ENCODE data around the gene DZIP3.

The DZIP3 gene, protein sequence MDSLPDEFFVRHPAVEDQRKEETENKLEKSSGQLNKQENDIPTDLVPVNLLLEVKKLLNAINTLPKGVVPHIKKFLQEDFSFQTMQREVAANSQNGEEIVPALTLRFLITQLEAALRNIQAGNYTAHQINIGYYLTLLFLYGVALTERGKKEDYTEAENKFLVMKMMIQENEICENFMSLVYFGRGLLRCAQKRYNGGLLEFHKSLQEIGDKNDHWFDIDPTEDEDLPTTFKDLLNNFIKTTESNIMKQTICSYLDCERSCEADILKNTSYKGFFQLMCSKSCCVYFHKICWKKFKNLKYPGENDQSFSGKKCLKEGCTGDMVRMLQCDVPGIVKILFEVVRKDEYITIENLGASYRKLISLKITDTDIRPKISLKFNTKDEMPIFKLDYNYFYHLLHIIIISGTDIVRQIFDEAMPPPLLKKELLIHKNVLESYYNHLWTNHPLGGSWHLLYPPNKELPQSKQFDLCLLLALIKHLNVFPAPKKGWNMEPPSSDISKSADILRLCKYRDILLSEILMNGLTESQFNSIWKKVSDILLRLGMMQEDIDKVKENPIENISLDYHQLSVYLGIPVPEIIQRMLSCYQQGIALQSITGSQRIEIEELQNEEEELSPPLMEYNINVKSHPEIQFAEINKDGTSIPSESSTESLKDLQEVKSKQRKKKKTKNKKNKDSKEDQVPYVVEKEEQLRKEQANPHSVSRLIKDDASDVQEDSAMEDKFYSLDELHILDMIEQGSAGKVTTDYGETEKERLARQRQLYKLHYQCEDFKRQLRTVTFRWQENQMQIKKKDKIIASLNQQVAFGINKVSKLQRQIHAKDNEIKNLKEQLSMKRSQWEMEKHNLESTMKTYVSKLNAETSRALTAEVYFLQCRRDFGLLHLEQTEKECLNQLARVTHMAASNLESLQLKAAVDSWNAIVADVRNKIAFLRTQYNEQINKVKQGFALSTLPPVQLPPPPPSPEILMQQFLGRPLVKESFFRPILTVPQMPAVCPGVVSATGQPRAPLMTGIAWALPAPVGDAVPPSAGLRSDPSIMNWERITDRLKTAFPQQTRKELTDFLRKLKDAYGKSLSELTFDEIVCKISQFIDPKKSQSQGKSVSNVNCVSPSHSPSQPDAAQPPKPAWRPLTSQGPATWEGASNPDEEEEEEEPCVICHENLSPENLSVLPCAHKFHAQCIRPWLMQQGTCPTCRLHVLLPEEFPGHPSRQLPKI

DNA sequence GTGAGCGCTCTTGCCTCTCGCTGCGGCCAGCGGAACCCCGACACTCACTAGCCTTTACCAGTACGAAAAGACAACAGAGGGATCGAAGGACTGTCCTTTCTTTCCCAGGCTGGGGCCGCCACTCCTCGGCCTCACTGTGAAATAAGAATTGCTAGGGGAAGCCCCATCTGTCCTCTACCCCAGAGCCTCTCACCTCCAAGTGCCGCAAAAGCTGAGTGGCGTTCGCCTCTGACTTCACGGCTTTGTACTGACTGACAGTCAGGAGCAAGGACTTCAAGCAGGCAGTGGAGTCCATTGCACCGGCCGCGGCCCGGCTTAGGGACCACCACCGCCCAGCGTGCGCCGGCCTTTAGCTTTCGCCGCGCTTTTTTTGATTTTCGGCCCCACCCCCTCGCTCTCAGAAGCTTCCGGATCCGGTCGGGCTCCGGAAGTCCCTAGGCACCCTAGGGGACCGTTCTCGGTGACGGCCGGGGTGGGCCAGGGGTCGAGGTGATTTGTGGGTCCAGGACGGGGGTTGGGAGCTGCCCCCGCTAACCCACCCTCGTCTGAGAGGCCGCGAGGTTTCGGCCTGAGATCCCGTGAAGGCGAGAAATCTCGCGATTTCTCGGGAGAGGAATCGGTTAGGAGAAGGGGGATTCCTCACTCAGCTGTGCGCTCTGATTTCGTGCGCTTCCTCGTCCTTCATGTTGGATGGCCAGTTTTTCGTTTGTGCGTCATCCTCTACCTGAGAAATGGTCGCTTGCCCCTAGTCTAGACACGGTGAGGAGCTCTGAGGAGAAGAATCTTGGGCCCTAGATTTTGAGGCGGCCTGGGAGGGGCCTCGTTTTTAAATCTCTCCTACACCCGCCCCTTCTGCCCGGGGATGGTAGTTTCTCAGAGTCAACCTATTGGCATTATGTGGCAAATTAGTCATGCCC, at the start of gene DZIP3, which contains the start of gene CIP2A:
Gene DZIP3, plus strand, starts transcription at position 642 of the 917 bp plus-strand sequence. CDS start 15,685 bp downstream, outside the sequence.
Gene CIP2A, minus strand, starts transcription at position 358 of the 917 bp plus-strand sequence. Its CDS starts 63 bp downstream, at position 295.
- TF ChIP-seq POLR2A (IDR thresholded peaks at IDR 0.05; ENCODE audit: extremely low read depth, insufficient read length) (peak; percentile 53), MYC (IDR thresholded peaks at IDR 0.05; ENCODE audit: low read depth, low read length) (peak; percentile 49; the same call in 1 of the 2 replicates)
- TF ChIP-seq, protein P1, sequence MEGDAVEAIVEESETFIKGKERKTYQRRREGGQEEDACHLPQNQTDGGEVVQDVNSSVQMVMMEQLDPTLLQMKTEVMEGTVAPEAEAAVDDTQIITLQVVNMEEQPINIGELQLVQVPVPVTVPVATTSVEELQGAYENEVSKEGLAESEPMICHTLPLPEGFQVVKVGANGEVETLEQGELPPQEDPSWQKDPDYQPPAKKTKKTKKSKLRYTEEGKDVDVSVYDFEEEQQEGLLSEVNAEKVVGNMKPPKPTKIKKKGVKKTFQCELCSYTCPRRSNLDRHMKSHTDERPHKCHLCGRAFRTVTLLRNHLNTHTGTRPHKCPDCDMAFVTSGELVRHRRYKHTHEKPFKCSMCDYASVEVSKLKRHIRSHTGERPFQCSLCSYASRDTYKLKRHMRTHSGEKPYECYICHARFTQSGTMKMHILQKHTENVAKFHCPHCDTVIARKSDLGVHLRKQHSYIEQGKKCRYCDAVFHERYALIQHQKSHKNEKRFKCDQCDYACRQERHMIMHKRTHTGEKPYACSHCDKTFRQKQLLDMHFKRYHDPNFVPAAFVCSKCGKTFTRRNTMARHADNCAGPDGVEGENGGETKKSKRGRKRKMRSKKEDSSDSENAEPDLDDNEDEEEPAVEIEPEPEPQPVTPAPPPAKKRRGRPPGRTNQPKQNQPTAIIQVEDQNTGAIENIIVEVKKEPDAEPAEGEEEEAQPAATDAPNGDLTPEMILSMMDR (IDR thresholded peaks at IDR 0.05; ENCODE audit: low read depth, low read length): no peak
- TF ChIP-seq, protein P2, sequence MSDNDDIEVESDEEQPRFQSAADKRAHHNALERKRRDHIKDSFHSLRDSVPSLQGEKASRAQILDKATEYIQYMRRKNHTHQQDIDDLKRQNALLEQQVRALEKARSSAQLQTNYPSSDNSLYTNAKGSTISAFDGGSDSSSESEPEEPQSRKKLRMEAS (IDR thresholded peaks at IDR 0.05; ENCODE audit: low read depth, low read length): peak; percentile 59

DNA sequence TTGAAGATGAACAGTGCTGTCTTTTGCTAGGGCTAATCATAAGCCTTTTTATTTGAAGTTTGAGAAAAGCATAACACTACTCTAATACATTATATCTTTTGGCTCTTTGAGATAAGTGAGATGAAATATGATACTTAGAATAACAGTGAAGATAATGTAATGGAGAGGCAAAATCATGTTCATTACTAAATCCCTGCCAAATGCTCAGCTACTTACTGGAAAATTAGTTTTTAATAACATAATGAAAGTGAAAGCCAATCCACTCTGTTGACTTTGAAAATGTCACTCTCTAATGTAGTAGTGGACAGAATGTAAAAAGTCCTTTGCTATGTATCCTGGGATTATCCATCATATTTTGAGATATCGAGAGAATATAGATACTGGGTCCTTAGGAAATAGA, 43.3 kb upstream of the DZIP3 start:
- no peak overlapping the region for H3K4me3 ChIP-seq (ENCODE audit: low read depth, low read length)
- TF ChIP-seq, protein P2 (IDR thresholded peaks at IDR 0.05; ENCODE audit: low read depth, low read length): no peak
- TF ChIP-seq POLR2A (IDR thresholded peaks at IDR 0.05; ENCODE audit: extremely low read depth, insufficient read length) (no peak), MYC (IDR thresholded peaks at IDR 0.05; ENCODE audit: low read depth, low read length) (no peak)
- TF ChIP-seq, protein P1 (IDR thresholded peaks at IDR 0.05; ENCODE audit: low read depth, low read length): no peak
- DNase-seq (ENCODE audit: low read depth): no peak

More for the DNA sequence above, at the start of gene DZIP3, which contains the start of gene CIP2A:
- peak within 1 kb of the TSS; percentile 96 for H3K4me3 ChIP-seq (ENCODE audit: low read depth, low read length)
- peak; percentile 95 for DNase-seq (ENCODE audit: low read depth)

DNA sequence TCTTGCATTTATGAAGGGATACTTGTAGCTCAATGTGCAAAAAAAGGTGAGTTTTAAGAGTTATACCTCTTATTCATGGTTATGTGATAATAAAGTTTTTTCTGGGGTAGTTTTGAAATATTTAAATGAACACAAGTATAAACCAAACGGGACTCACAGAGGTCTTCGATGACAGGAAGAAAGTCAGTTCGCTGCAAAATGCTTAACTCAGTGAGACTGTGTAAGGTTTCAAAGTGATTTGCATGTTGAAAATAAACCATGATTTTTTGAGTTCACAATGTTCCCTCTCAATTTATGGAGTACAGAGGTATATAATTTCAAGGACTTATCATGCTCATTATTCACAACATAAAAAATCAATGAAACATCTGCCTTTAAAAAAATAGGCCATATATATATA, 42.8 kb upstream of the DZIP3 start:
- DNase-seq (ENCODE audit: low read depth): no peak
- H3K4me3 ChIP-seq (ENCODE audit: low read depth, low read length): no peak overlapping the region
- TF ChIP-seq, protein P1 (IDR thresholded peaks at IDR 0.05; ENCODE audit: low read depth, low read length): no peak
- TF ChIP-seq POLR2A (IDR thresholded peaks at IDR 0.05; ENCODE audit: extremely low read depth, insufficient read length) (no peak), MYC (IDR thresholded peaks at IDR 0.05; ENCODE audit: low read depth, low read length) (no peak)
- TF ChIP-seq, protein P2 (IDR thresholded peaks at IDR 0.05; ENCODE audit: low read depth, low read length): no peak

DNA sequence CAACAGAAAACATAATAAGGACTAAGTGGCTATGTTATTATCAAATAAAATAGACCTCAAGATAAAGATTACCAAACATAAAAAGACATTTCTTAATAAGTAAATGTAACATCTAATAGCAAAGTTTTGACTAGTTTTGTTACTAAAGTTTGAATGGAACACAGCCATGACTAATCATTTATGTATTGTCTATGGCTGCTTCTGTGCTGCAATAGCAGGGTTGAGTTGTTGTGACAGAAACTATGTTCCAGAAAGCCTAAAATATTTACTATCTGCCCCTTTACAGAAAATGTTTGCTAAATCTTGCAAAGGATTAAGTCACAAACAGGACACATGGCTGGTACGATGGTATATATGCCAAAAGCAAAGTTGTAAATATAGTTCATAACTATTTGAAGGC, 41.2 kb upstream of the DZIP3 start:
- H3K4me3 ChIP-seq (ENCODE audit: low read depth, low read length): no peak overlapping the region
- TF ChIP-seq, protein P2 (IDR thresholded peaks at IDR 0.05; ENCODE audit: low read depth, low read length): no peak
- TF ChIP-seq POLR2A (IDR thresholded peaks at IDR 0.05; ENCODE audit: extremely low read depth, insufficient read length): no peak
- TF ChIP-seq MYC (IDR thresholded peaks at IDR 0.05; ENCODE audit: low read depth, low read length): no peak
- TF ChIP-seq, protein P1 (IDR thresholded peaks at IDR 0.05; ENCODE audit: low read depth, low read length): no peak
- no peak for DNase-seq (ENCODE audit: low read depth)
